GM23338 (cell line): Measurements from ENCODE around the gene SIL1. TPM values are rescaled to one million over a fixed set of nuclear protein-coding genes. Genes with fewer than 3 reads are reported as not detected.

Experiments used
- ATAC-seq: fragments of 200-7000 bp; cut with Tn5 transposase; 3 replicates; pipeline ENCODE4 v1.9.1; 2020
- DNase-seq: peaks from one replicate; pipeline ENCODE4 v3.0.0-alpha.2; 2015; ENCODE audit warnings: low spot score
- H2AFZ ChIP-seq: fragments of 200-600 bp; sonication (generic); 2 replicates; pipeline ENCODE4 v1.8.0; 2016; ENCODE audit warnings: antibody characterized with exemption, mild to moderate bottlenecking, moderate library complexity
- H3F3A ChIP-seq: fragments of 200-600 bp; sonication (generic); replicated peaks from 2 replicates; pipeline ENCODE4 v1.8.0; 2017; ENCODE audit warnings: antibody characterized with exemption, mixed run types, low read depth
- H3K27ac ChIP-seq: fragments of 200-600 bp; sonication (generic); 2 replicates; pipeline ENCODE4 v1.6.1; 2016; ENCODE audit warnings: low read depth
- H3K27me3 ChIP-seq: fragments of 200-600 bp; sonication (generic); 2 replicates; pipeline ENCODE4 v1.8.0; 2016; ENCODE audit warnings: mild to moderate bottlenecking, mixed run types, moderate library complexity; ENCODE audit not compliant: insufficient read depth
- H3K36me3 ChIP-seq: fragments of 200-600 bp; sonication (generic); 2 replicates; pipeline ENCODE4 v1.8.0; 2016; ENCODE audit warnings: mild to moderate bottlenecking; ENCODE audit not compliant: insufficient read depth
- H3K4me1 ChIP-seq: fragments of 200-600 bp; sonication (generic); 2 replicates; pipeline ENCODE4 v1.8.0; 2016; ENCODE audit warnings: mild to moderate bottlenecking, moderate library complexity; ENCODE audit not compliant: insufficient read depth
- H3K4me2 ChIP-seq: fragments of 200-600 bp; sonication (generic); 2 replicates; pipeline ENCODE4 v1.7.1; 2017; ENCODE audit warnings: mixed run types
- H3K4me3 ChIP-seq: fragments of 200-600 bp; sonication (generic); 2 replicates; pipeline ENCODE4 v1.6.1; 2016; ENCODE audit warnings: mixed run types
- H3K79me2 ChIP-seq: fragments of 200-600 bp; sonication (generic); replicated peaks from 2 replicates; pipeline ENCODE4 v1.8.0; 2017; ENCODE audit warnings: mild to moderate bottlenecking; ENCODE audit not compliant: insufficient read depth
- H3K9me2 ChIP-seq: fragments of 200-600 bp; sonication (generic); 2 replicates; pipeline ENCODE4 v1.8.0; 2017; ENCODE audit not compliant: insufficient read depth
- H4K20me1 ChIP-seq: fragments of 200-600 bp; sonication (generic); replicated peaks from 2 replicates; pipeline ENCODE4 v1.8.0; 2017; ENCODE audit warnings: mild to moderate bottlenecking; ENCODE audit not compliant: insufficient read depth
- H3K27ac Mint-ChIP-seq: 2 replicates; pipeline ENCODE4 v1.8.0; 2020; ENCODE audit warnings: inconsistent platforms, mild to moderate bottlenecking, moderate library complexity, mixed read lengths
- H3K27me3 Mint-ChIP-seq: 3 replicates; pipeline ENCODE4 v1.8.0; 2022; ENCODE audit warnings: low read depth, mild to moderate bottlenecking, moderate library complexity, mixed read lengths, inconsistent platforms; ENCODE audit not compliant: insufficient read depth, poor library complexity
- H3K36me3 Mint-ChIP-seq: 3 replicates; pipeline ENCODE4 v1.8.0; 2021; ENCODE audit warnings: low read depth, mild to moderate bottlenecking, inconsistent platforms, moderate library complexity, mixed read lengths
- H3K4me1 Mint-ChIP-seq: 3 replicates; pipeline ENCODE4 v1.8.0; 2020; ENCODE audit warnings: mild to moderate bottlenecking, inconsistent platforms, mixed read lengths
- H3K4me3 Mint-ChIP-seq: 3 replicates; pipeline ENCODE4 v1.8.0; 2021; ENCODE audit warnings: moderate library complexity, mild to moderate bottlenecking, inconsistent platforms, mixed read lengths
- H3K9me3 Mint-ChIP-seq: 3 replicates; pipeline ENCODE4 v1.8.0; 2020; ENCODE audit warnings: moderate library complexity, mild to moderate bottlenecking, inconsistent platforms, mixed read lengths
- EZH2 ChIP-seq: fragments of 200-600 bp; sonication (generic); IDR thresholded peaks from one replicate; pipeline ENCODE4 v1.8.0; 2017; ENCODE audit warnings: antibody characterized with exemption, mild to moderate bottlenecking, low read depth; ENCODE audit not compliant: unreplicated experiment
- POLR2AphosphoS5 ChIP-seq: IDR thresholded peaks from 2 replicates; pipeline ENCODE4 v1.6.1; 2016; ENCODE audit warnings: antibody characterized with exemption, low read depth
- STAT1 ChIP-seq: IDR thresholded peaks from one replicate; pipeline ENCODE4 v1.6.1; 2016; ENCODE audit warnings: antibody characterized with exemption; ENCODE audit not compliant: unreplicated experiment
- polyA plus RNA-seq: library from polyadenylated mRNA; unstranded; fragments of >200 nt; fragmentation: Nextera tagmentation; extraction: Ambion mirVana; gene quantifications from 2 replicates; pipeline ENCODE4 v1.2.1, GENCODE V29; 2016
- total RNA-seq: library from RNA; depleted of rRNA; stranded (reverse); fragments of >200 nt; shearing (Covaris generic); gene quantifications from 2 replicates; pipeline ENCODE4 v1.2.3, GENCODE V29; 2014
- TF ChIP-seq, protein P1 (sequence below): fragments of 250-450 bp; sonication (Bioruptor Pico); IDR thresholded peaks from 2 replicates; pipeline ENCODE4 v1.5.0; 2020; ENCODE audit warnings: mild to moderate bottlenecking, moderate library complexity

SIL1 gene
- total and polyA plus RNA-seq, 2 experiments from 2014 or later: 5.5 to 5.9 TPM

DNA sequence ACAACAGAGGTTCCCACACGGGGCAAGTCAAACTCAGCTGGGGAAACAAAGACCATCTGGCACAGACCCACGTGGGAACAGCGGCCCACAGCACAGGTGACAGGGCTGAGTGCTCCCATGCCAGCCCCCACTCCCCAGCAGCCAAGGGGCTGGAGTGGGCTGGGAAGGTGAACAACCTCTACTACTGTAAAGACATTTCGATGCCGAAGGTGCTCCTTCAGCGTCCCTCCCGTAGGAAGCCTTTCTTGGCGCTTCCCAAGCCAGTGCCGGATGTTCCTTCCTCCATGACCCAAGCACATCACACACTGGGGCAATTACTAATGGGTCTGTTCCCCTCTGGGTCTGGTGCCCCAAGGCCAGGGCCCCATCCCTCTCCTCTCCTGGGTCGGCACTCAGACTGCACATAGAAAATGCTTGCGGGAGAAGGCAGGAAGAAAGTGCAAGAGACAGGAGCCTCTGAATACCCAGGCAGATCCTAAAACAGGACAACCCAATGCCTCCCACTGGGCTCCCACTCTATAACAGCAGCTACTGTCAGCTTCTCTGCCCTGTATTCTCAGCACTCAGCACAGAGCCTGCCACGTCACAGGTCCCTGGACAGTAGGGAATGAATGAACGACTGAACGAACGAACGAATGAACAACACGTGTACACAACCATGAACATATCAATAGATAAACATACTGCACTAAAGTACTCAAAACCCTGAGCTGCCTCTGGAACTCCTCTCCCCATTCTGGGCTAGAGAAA is 246.0 kb downstream of the SIL1 start:
- Mint-ChIP-seq H3K4me3 (no peak overlapping the region), H3K9me3 (no peaks in the 10 kb centered on the region), H3K27ac (no peak overlapping the region; the same call in 1 of the 2 replicates), H3K4me1 (peaks cover 31% of the 10 kb centered on the region), H3K36me3 (no peaks in the 10 kb centered on the region), H3K27me3 (peaks cover 26% of the 10 kb centered on the region)
- H3K27ac ChIP-seq: no peak overlapping the region
- no peak for DNase-seq
- no peaks in the 10 kb centered on the region for H3K36me3 ChIP-seq
- no peak overlapping the region for H3K4me2 ChIP-seq
- no peaks in the 10 kb centered on the region for H3F3A ChIP-seq
- no peak for ATAC-seq
- no peaks in the 10 kb centered on the region for H4K20me1 ChIP-seq
- no peaks in the 10 kb centered on the region for H3K9me2 ChIP-seq
- H3K79me2 ChIP-seq: no peaks in the 10 kb centered on the region
- H2AFZ ChIP-seq: no peak overlapping the region
- no peak overlapping the region for H3K4me3 ChIP-seq
- no peaks in the 10 kb centered on the region; the same call in 1 of the 2 replicates for H3K4me1 ChIP-seq
- H3K27me3 ChIP-seq: no peaks in the 10 kb centered on the region
- TF ChIP-seq EZH2 (no peak), POLR2AphosphoS5 (no peak), STAT1 (no peak)
- TF ChIP-seq, protein P1, sequence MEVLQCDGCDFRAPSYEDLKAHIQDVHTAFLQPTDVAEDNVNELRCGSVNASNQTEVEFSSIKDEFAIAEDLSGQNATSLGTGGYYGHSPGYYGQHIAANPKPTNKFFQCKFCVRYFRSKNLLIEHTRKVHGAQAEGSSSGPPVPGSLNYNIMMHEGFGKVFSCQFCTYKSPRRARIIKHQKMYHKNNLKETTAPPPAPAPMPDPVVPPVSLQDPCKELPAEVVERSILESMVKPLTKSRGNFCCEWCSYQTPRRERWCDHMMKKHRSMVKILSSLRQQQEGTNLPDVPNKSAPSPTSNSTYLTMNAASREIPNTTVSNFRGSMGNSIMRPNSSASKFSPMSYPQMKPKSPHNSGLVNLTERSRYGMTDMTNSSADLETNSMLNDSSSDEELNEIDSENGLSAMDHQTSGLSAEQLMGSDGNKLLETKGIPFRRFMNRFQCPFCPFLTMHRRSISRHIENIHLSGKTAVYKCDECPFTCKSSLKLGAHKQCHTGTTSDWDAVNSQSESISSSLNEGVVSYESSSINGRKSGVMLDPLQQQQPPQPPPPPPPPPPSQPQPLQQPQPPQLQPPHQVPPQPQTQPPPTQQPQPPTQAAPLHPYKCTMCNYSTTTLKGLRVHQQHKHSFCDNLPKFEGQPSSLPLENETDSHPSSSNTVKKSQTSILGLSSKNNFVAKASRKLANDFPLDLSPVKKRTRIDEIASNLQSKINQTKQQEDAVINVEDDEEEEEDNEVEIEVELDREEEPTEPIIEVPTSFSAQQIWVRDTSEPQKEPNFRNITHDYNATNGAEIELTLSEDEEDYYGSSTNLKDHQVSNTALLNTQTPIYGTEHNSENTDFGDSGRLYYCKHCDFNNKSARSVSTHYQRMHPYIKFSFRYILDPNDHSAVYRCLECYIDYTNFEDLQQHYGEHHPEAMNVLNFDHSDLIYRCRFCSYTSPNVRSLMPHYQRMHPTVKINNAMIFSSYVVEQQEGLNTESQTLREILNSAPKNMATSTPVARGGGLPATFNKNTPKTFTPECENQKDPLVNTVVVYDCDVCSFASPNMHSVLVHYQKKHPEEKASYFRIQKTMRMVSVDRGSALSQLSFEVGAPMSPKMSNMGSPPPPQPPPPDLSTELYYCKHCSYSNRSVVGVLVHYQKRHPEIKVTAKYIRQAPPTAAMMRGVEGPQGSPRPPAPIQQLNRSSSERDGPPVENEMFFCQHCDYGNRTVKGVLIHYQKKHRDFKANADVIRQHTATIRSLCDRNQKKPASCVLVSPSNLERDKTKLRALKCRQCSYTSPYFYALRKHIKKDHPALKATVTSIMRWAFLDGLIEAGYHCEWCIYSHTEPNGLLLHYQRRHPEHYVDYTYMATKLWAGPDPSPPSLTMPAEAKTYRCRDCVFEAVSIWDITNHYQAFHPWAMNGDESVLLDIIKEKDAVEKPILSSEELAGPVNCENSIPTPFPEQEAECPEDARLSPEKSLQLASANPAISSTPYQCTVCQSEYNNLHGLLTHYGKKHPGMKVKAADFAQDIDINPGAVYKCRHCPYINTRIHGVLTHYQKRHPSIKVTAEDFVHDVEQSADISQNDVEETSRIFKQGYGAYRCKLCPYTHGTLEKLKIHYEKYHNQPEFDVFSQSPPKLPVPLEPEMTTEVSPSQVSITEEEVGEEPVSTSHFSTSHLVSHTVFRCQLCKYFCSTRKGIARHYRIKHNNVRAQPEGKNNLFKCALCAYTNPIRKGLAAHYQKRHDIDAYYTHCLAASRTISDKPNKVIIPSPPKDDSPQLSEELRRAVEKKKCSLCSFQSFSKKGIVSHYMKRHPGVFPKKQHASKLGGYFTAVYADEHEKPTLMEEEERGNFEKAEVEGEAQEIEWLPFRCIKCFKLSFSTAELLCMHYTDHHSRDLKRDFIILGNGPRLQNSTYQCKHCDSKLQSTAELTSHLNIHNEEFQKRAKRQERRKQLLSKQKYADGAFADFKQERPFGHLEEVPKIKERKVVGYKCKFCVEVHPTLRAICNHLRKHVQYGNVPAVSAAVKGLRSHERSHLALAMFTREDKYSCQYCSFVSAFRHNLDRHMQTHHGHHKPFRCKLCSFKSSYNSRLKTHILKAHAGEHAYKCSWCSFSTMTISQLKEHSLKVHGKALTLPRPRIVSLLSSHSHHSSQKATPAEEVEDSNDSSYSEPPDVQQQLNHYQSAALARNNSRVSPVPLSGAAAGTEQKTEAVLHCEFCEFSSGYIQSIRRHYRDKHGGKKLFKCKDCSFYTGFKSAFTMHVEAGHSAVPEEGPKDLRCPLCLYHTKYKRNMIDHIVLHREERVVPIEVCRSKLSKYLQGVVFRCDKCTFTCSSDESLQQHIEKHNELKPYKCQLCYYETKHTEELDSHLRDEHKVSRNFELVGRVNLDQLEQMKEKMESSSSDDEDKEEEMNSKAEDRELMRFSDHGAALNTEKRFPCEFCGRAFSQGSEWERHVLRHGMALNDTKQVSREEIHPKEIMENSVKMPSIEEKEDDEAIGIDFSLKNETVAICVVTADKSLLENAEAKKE (CRISPR knock-in tag): no peak
